Cardiac septum (tissue), 1 donor: ENCODE results near the gene ACOX1. TPM values are rescaled to one million over a fixed set of nuclear protein-coding genes. Genes with fewer than 3 reads are reported as not detected.

ENCODE experiments used
- DNase-seq: peaks from one replicate; pipeline ENCODE4 v3.0.0-alpha.2; 2020; ENCODE audit warnings: low spot score
- intact Hi-C: fragments of 100-400 bp; cut with DNase I; formaldehyde crosslinking; loops from one replicate; pipeline ENCODE4 v1.14.0; 2022
- long read RNA-seq: library from polyadenylated mRNA; unstranded; transcript quantifications from one replicate; pipeline ENCODE4 v2.0.0, GENCODE V29; 2021
- total RNA-seq: library from RNA; stranded (reverse); fragmentation: NEBNext Ultra II Directional; extraction: Animal tissue kit (Norgen Biotek cat#: 25700); gene quantifications from one replicate; pipeline ENCODE4 v1.2.1, GENCODE V29; 2021
- donor health status: DM: no; HTN: no; CAD: no.

ACOX1 gene
- 73.3 TPM for total RNA-seq
- long read RNA-seq, full-length matches to known transcripts, result 42 of 64 reads
- long read RNA-seq, partial matches to known transcripts, result 6 of 64 reads
- long read RNA-seq, other reads (novel, unspliced or antisense), result 16 of 64 reads

GRCh38 chr17:75978938-75979704 lies at the start of gene ACOX1, which contains the start of gene TEN1:
Gene ACOX1, minus strand, starts transcription at chr17:75979166. Its CDS starts 93 bp downstream, at chr17:75979073.
Gene TEN1, plus strand, starts transcription at chr17:75979240. Its CDS starts 6,953 bp downstream, at chr17:75986193.
- peak; percentile 99 for DNase-seq
- intact Hi-C loops, result loop anchor here (2.0 kb wide), 1 partner anchor 38 kb away; the partner anchor contains the start of gene FBF1

- intact Hi-C loops, result no loop called here
Observed at GRCh38 chr17:76027159-76027839, 48.3 kb upstream of the ACOX1 start, which contains the start of gene EVPL. Gene EVPL, minus strand, starts transcription at chr17:76027306. Its CDS starts 108 bp downstream, at chr17:76027198.

GRCh38 chr17:76026714-76027158 lies 47.8 kb upstream of the ACOX1 start:
- DNase-seq, result no peak
- intact Hi-C loops, result no loop called here

More at GRCh38 chr17:76027159-76027839, 48.3 kb upstream of the ACOX1 start, which contains the start of gene EVPL:
- DNase-seq, result no peak

- intact Hi-C loops, result no loop called here
- DNase-seq, result no peak
Observed at GRCh38 chr17:76025294-76025693, 46.3 kb upstream of the ACOX1 start.

- intact Hi-C loops, result no loop called here
- no peak for DNase-seq
Observed at GRCh38 chr17:76024353-76024752, 45.4 kb upstream of the ACOX1 start.

GRCh38 chr17:76023900-76024237 lies 44.9 kb upstream of the ACOX1 start:
- intact Hi-C loops, result no loop called here
- DNase-seq, result no peak

GRCh38 chr17:76022973-76023899 lies 44.3 kb upstream of the ACOX1 start:
- intact Hi-C loops, result no loop called here
- DNase-seq, result no peak

GRCh38 chr17:76022285-76022684 lies 43.3 kb upstream of the ACOX1 start:
- intact Hi-C loops, result no loop called here
- no peak for DNase-seq

- no peak for DNase-seq
- intact Hi-C loops, result no loop called here
Observed at GRCh38 chr17:76019833-76020467, 41.0 kb upstream of the ACOX1 start.

- intact Hi-C loops, result no loop called here
- no peak for DNase-seq
Observed at GRCh38 chr17:76018801-76019200, 39.8 kb upstream of the ACOX1 start.

- no peak for DNase-seq
- intact Hi-C loops, result no loop called here
Observed at GRCh38 chr17:76018340-76018680, 39.3 kb upstream of the ACOX1 start.

- intact Hi-C loops, result no loop called here
- DNase-seq, result no peak
Observed at GRCh38 chr17:76017481-76018339, 38.7 kb upstream of the ACOX1 start.

GRCh38 chr17:76014925-76015261 lies 35.9 kb upstream of the ACOX1 start:
- intact Hi-C loops, result loop anchor here (5.0 kb wide), 1 partner anchor 262 kb away; no protein-coding TSS in a partner anchor
- DNase-seq, result no peak

GRCh38 chr17:76014100-76014924 lies 35.3 kb upstream of the ACOX1 start:
- intact Hi-C loops, result loop anchor here (5.0 kb wide), 1 partner anchor 263 kb away; no protein-coding TSS in a partner anchor
- peak; percentile 85 for DNase-seq

- no peak for DNase-seq
- intact Hi-C loops, result loop anchor here (5.0 kb wide), 1 partner anchor 264 kb away; no protein-coding TSS in a partner anchor
Observed at GRCh38 chr17:76013377-76013932, 34.5 kb upstream of the ACOX1 start.

GRCh38 chr17:76011951-76012350 lies 33.0 kb upstream of the ACOX1 start:
- intact Hi-C loops, result loop anchor here (5.0 kb wide), 1 partner anchor 265 kb away; no protein-coding TSS in a partner anchor
- DNase-seq, result no peak
